Measurements from ENCODE around the gene AAR2.

DNA sequence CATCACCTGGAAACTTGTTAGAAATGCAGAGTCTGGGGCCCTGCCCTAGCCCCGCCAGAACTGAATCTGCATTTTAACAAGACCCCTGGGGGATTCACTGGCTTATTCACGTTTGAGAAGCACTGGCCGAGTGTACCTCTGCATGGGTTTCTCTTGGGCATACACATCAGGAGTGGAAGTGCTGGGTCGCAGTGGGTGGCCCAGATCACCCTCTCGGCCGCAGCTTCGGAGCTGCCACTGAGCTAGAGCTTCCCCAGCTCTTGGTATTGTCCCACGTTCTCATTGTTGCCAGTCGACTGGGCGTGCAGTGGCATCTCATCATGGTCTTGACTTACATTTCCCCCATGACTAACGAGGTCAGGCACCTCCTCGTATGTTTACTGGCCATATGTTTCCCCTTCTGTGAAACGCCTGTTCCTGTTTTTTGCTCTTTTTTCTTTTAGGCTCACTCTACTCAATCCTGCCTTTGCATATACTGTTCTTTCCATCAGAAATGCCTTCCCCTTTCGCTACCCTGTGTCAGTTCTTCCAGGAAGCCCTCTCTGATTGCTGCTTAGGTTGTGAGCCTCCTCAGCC is 66.8 kb downstream of the AAR2 start:
- TF ChIP-seq EZH2 (IDR thresholded peaks at IDR 0.05; ENCODE audit: insufficient read depth, poor library complexity, severe bottlenecking) (no peak), EZH2phosphoT487 (IDR thresholded peaks at IDR 0.05; ENCODE audit: insufficient read depth, low read depth) (no peak)

Data from GM23248 (cell line).